ENCODE measurements around the gene POR.

Gene POR

GRCh38 chr7:75963381-75963995, 48.5 kb downstream of the POR start:
- Histone ChIP-seq H3K9me3 (ENCODE audit: control insufficient read depth, low read depth, low read length) (no peaks in the 10 kb centered on the region), H3K36me3 (ENCODE audit: control insufficient read depth, low read depth, low read length) (peaks cover 4% of the 10 kb centered on the region), H3K4me3 (ENCODE audit: low read length) (no peak overlapping the region), H3K27ac (ENCODE audit: low read length) (no peak overlapping the region), H3K9ac (ENCODE audit: low read length) (no peak overlapping the region), H3K27me3 (ENCODE audit: control insufficient read depth, insufficient read depth, low read length) (no peaks in the 10 kb centered on the region), H3K4me1 (ENCODE audit: control insufficient read depth, low read depth, low read length) (no peaks in the 10 kb centered on the region)

DNA sequence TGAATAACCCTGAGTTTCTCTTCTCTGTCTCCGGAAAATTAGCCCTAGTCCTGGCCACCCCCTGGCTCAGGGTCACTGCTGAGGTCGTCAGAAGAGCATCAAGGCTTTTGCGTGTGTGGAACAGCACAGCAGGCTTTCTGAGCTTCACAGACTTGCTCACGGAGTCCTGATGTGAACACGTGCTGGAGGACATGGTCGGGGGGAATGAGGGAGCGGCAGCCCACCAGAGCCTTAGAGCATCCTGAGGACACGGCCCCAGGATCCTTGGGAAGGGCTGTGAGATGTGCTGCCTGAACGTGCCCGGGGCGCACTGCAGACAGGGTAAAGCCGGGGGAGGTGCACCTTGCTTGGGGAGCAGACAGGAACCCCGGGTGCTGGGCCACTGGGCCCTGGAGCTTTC, 50.7 kb downstream of the POR start:
- H3K4me3 ChIP-seq (ENCODE audit: low read length) = no peak overlapping the region
- H3K9ac ChIP-seq (ENCODE audit: low read length) = no peak overlapping the region
- H3K36me3 ChIP-seq (ENCODE audit: control insufficient read depth, low read depth, low read length) = peaks cover 2% of the 10 kb centered on the region
- no peaks in the 10 kb centered on the region for H3K4me1 ChIP-seq (ENCODE audit: control insufficient read depth, low read depth, low read length)
- H3K9me3 ChIP-seq (ENCODE audit: control insufficient read depth, low read depth, low read length) = no peaks in the 10 kb centered on the region
- H3K27ac ChIP-seq (ENCODE audit: low read length) = no peak overlapping the region
- H3K27me3 ChIP-seq (ENCODE audit: control insufficient read depth, insufficient read depth, low read length) = no peaks in the 10 kb centered on the region

- H3K27ac ChIP-seq (ENCODE audit: low read length) = no peak overlapping the region
- H3K9ac ChIP-seq (ENCODE audit: low read length) = no peak overlapping the region
- no peaks in the 10 kb centered on the region for H3K9me3 ChIP-seq (ENCODE audit: control insufficient read depth, low read depth, low read length)
- H3K36me3 ChIP-seq (ENCODE audit: control insufficient read depth, low read depth, low read length) = peaks cover 2% of the 10 kb centered on the region
- H3K27me3 ChIP-seq (ENCODE audit: control insufficient read depth, insufficient read depth, low read length) = no peaks in the 10 kb centered on the region
- H3K4me3 ChIP-seq (ENCODE audit: low read length) = no peak overlapping the region
- H3K4me1 ChIP-seq (ENCODE audit: control insufficient read depth, low read depth, low read length) = no peaks in the 10 kb centered on the region
These were observed 51.4 kb downstream of the POR start for GRCh38 chr7:75966190-75966961.

GRCh38 chr7:75967055-75967454, 52.1 kb downstream of the POR start:
- Histone ChIP-seq H3K9ac (ENCODE audit: low read length) (no peak overlapping the region), H3K4me1 (ENCODE audit: control insufficient read depth, low read depth, low read length) (no peaks in the 10 kb centered on the region), H3K27ac (ENCODE audit: low read length) (no peak overlapping the region), H3K36me3 (ENCODE audit: control insufficient read depth, low read depth, low read length) (peaks cover 2% of the 10 kb centered on the region), H3K27me3 (ENCODE audit: control insufficient read depth, insufficient read depth, low read length) (no peaks in the 10 kb centered on the region), H3K9me3 (ENCODE audit: control insufficient read depth, low read depth, low read length) (no peaks in the 10 kb centered on the region), H3K4me3 (ENCODE audit: low read length) (no peak overlapping the region)

DNA sequence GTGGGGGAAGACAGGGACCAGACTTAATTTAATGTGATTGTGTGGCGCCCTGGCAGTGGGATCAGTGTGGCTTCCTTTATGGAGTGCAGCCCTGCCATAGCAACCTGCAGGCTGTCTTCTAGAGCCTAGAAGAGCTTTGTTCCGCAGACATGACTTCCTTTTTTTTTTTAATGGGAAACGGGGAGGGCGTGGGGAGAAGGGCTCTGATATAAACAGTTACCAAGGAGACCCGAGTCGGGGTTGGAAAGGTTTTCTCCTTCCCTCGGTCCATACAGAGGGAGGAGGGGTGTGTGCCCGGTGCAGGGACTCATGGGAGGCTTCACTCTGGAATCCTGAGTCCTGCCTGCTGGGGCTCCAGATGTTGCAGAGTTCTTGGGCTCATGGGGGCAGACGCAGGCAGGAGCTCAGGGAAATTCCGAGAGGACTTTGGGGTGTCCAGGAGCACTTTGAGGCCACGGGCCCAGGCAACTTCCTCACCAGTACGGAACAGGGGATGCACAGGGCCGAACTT, 52.6 kb downstream of the POR start:
- no peaks in the 10 kb centered on the region for H3K27me3 ChIP-seq (ENCODE audit: control insufficient read depth, insufficient read depth, low read length)
- no peak overlapping the region for H3K27ac ChIP-seq (ENCODE audit: low read length)
- H3K36me3 ChIP-seq (ENCODE audit: control insufficient read depth, low read depth, low read length) = peaks cover 2% of the 10 kb centered on the region
- no peaks in the 10 kb centered on the region for H3K9me3 ChIP-seq (ENCODE audit: control insufficient read depth, low read depth, low read length)
- no peak overlapping the region for H3K9ac ChIP-seq (ENCODE audit: low read length)
- H3K4me1 ChIP-seq (ENCODE audit: control insufficient read depth, low read depth, low read length) = no peaks in the 10 kb centered on the region
- H3K4me3 ChIP-seq (ENCODE audit: low read length) = no peak overlapping the region

DNA sequence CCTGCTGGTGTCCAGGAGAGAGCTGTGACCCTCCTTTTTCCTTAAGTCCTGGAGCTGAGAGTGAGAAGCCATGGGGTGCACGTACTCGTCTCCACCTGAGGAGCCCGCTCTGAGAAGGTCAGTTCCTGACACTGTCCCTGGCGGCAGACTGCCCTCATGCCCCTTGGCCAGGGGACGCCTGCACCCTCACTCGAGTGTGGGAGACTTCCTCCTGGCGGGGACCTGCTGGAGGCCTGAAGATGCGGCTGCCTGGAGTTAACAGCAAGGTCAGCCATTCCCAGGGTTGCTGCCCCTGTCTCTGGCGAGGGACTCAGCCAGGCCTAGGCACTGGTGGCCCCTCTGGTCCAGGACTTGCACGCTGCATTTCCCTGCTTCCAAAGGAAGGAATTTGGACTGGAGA, 53.1 kb downstream of the POR start:
- H3K27me3 ChIP-seq (ENCODE audit: control insufficient read depth, insufficient read depth, low read length) = no peaks in the 10 kb centered on the region
- no peak overlapping the region for H3K27ac ChIP-seq (ENCODE audit: low read length)
- no peak overlapping the region for H3K9ac ChIP-seq (ENCODE audit: low read length)
- H3K4me1 ChIP-seq (ENCODE audit: control insufficient read depth, low read depth, low read length) = no peaks in the 10 kb centered on the region
- no peak overlapping the region for H3K4me3 ChIP-seq (ENCODE audit: low read length)
- H3K9me3 ChIP-seq (ENCODE audit: control insufficient read depth, low read depth, low read length) = no peaks in the 10 kb centered on the region
- H3K36me3 ChIP-seq (ENCODE audit: control insufficient read depth, low read depth, low read length) = no peaks in the 10 kb centered on the region

DNA sequence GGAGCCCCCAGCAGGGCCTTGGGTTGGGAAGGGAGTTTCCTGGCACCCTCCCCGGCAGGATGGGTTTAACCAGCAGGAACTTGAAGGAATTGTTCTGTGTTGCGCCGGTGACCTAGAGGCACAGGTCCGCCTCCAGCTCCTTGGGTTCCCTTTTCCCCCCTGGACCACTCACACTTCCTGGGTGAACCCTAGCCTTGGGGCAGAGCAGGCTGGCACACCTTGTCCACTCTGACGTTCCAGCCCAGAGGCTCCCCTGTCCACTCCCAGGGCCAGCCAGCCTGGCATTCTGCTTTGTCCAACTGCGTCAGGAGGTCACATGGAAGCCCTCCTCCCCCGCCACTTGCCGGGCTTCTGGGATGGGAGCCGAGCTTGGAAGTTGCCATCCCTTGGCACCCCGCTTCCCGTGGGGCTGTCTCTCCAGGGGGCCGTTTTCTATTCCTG, 53.6 kb downstream of the POR start:
- H3K4me1 ChIP-seq (ENCODE audit: control insufficient read depth, low read depth, low read length) = no peaks in the 10 kb centered on the region
- no peaks in the 10 kb centered on the region for H3K36me3 ChIP-seq (ENCODE audit: control insufficient read depth, low read depth, low read length)
- H3K27ac ChIP-seq (ENCODE audit: low read length) = no peak overlapping the region
- H3K9me3 ChIP-seq (ENCODE audit: control insufficient read depth, low read depth, low read length) = no peaks in the 10 kb centered on the region
- H3K27me3 ChIP-seq (ENCODE audit: control insufficient read depth, insufficient read depth, low read length) = no peaks in the 10 kb centered on the region
- H3K9ac ChIP-seq (ENCODE audit: low read length) = no peak overlapping the region
- no peak overlapping the region for H3K4me3 ChIP-seq (ENCODE audit: low read length)

DNA sequence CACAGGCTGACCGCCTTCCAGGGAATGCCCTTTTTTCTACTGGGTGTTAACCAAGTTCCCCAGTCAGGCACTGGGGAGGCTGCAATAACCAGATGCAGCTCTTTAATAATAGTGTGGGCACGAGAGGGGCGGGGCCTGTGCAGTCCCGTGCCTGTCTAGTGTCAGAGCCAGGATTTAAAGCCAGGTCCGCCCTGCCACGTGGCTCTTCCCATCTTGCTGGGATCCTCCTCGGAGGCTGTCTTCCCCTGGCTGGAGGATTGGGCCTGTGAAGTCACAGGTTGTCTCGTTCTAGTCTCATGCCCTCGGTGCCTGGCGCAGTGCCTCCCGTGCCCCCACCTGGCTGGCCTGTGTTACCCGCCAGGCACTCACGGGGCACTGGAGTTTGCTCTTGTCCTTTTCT, 54.2 kb downstream of the POR start:
- Histone ChIP-seq H3K27ac (ENCODE audit: low read length) (no peak overlapping the region), H3K9ac (ENCODE audit: low read length) (no peak overlapping the region), H3K27me3 (ENCODE audit: control insufficient read depth, insufficient read depth, low read length) (no peaks in the 10 kb centered on the region), H3K36me3 (ENCODE audit: control insufficient read depth, low read depth, low read length) (peaks cover 3% of the 10 kb centered on the region), H3K9me3 (ENCODE audit: control insufficient read depth, low read depth, low read length) (no peaks in the 10 kb centered on the region), H3K4me1 (ENCODE audit: control insufficient read depth, low read depth, low read length) (no peaks in the 10 kb centered on the region), H3K4me3 (ENCODE audit: low read length) (no peak overlapping the region)

GRCh38 chr7:75969704-75970498, 54.9 kb downstream of the POR start:
- H3K4me1 ChIP-seq (ENCODE audit: control insufficient read depth, low read depth, low read length) = no peaks in the 10 kb centered on the region
- H3K4me3 ChIP-seq (ENCODE audit: low read length) = no peak overlapping the region
- H3K27me3 ChIP-seq (ENCODE audit: control insufficient read depth, insufficient read depth, low read length) = no peaks in the 10 kb centered on the region
- H3K9me3 ChIP-seq (ENCODE audit: control insufficient read depth, low read depth, low read length) = no peaks in the 10 kb centered on the region
- H3K9ac ChIP-seq (ENCODE audit: low read length) = no peak overlapping the region
- no peak overlapping the region for H3K27ac ChIP-seq (ENCODE audit: low read length)
- peaks cover 3% of the 10 kb centered on the region for H3K36me3 ChIP-seq (ENCODE audit: control insufficient read depth, low read depth, low read length)

GRCh38 chr7:75971309-75971960, 56.5 kb downstream of the POR start:
- H3K27me3 ChIP-seq (ENCODE audit: control insufficient read depth, insufficient read depth, low read length) = no peaks in the 10 kb centered on the region
- H3K9ac ChIP-seq (ENCODE audit: low read length) = no peak overlapping the region
- no peak overlapping the region for H3K4me3 ChIP-seq (ENCODE audit: low read length)
- peaks cover 6% of the 10 kb centered on the region for H3K36me3 ChIP-seq (ENCODE audit: control insufficient read depth, low read depth, low read length)
- no peaks in the 10 kb centered on the region for H3K9me3 ChIP-seq (ENCODE audit: control insufficient read depth, low read depth, low read length)
- H3K4me1 ChIP-seq (ENCODE audit: control insufficient read depth, low read depth, low read length) = no peaks in the 10 kb centered on the region
- no peak overlapping the region for H3K27ac ChIP-seq (ENCODE audit: low read length)

Measured in iPS-18a (cell line).